ENCODE results near the gene CLDN8. TPM values are rescaled to one million over a fixed set of nuclear protein-coding genes. Genes with fewer than 3 reads are reported as not detected.

Gene CLDN8
- total RNA-seq, 1 experiment from 2014 or later: not detected

DNA sequence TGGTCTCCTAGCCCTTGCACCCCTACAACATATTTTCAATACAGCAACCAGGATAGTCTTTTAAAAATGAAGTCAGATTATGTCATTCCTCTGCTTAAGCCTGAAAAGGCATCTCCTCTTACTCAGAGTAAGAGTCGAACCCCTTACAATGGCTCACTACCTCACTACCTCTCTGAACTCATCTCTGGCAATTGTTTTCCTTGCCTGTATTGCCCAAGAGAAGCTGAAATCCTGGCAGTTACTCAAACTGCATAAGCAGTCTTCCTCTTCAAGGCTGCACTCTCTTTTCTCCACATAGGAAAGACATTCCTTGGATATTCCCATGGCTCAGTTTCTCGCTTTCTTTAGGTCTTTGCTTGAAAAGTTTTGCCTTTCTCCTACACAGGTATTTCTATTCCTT is 22.7 kb downstream of the CLDN8 start:
- no peak overlapping the region for H3K9ac ChIP-seq (ENCODE audit: low read length)
- CTCF ChIA-PET: no interaction called here
- H3K4me2 ChIP-seq (ENCODE audit: low read length): no peak overlapping the region
- no peaks in the 10 kb centered on the region for H3K27me3 ChIP-seq (ENCODE audit: insufficient read depth, low read length)
- no peak for DNase-seq (ENCODE audit: low read depth, low spot score)
- H3K4me1 ChIP-seq (ENCODE audit: control insufficient read depth in 1 of 2, insufficient read depth in 2 of 2, low read length in 2 of 2): no peaks in the 10 kb centered on the region
- no peak for TF ChIP-seq YY1 (IDR thresholded peaks at IDR 0.05; ENCODE audit: extremely low read depth, insufficient replicate concordance, low read depth, low read length)
- TF ChIP-seq POLR2A (IDR thresholded peaks at IDR 0.05; ENCODE audit: borderline replicate concordance, extremely low read depth, insufficient read depth, insufficient read length): no peak
- TF ChIP-seq CEBPB (IDR thresholded peaks at IDR 0.05; ENCODE audit: low read depth): no peak
- TF ChIP-seq, protein P1, sequence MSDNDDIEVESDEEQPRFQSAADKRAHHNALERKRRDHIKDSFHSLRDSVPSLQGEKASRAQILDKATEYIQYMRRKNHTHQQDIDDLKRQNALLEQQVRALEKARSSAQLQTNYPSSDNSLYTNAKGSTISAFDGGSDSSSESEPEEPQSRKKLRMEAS (IDR thresholded peaks at IDR 0.05): no peak
- TF ChIP-seq ZFX (IDR thresholded peaks at IDR 0.05): no peak
- no peak for TF ChIP-seq CTCF (IDR thresholded peaks at IDR 0.05 in 2 of 3, conservative IDR thresholded peaks at IDR 0.05 in 1 of 3; ENCODE audit: borderline replicate concordance in 1 of 3, insufficient read depth in 1 of 3, low read depth in 2 of 3, low read length in 2 of 3)
- TF ChIP-seq EZH2 (IDR thresholded peaks at IDR 0.05): no peak
- TF ChIP-seq EZH2phosphoT487 (IDR thresholded peaks at IDR 0.05; ENCODE audit: borderline replicate concordance): no peak
- no peak for TF ChIP-seq SIN3A (IDR thresholded peaks at IDR 0.05; ENCODE audit: low read depth)
- no peak for TF ChIP-seq POLR2AphosphoS5 (IDR thresholded peaks at IDR 0.05; ENCODE audit: low read depth, low read length)
- no peak for TF ChIP-seq REST (IDR thresholded peaks at IDR 0.05; ENCODE audit: low read depth)
- TF ChIP-seq SRF (IDR thresholded peaks at IDR 0.05; ENCODE audit: low read depth): no peak
- no peak for TF ChIP-seq ELF1 (IDR thresholded peaks at IDR 0.05; ENCODE audit: borderline replicate concordance, low read depth)
- no peak for TF ChIP-seq JUND (IDR thresholded peaks at IDR 0.05)
- no peak for TF ChIP-seq SP1 (IDR thresholded peaks at IDR 0.05; ENCODE audit: low read depth)
- no peaks in the 10 kb centered on the region for H4K20me1 ChIP-seq (ENCODE audit: insufficient read depth)
- RAD21 ChIA-PET (ENCODE audit: low non-redundant PET in 1 of 2, low total read pairs in 2 of 2, uncharacterized antibody in 2 of 2, unreplicated experiment in 2 of 2): no interaction called here
- H3K36me3 ChIP-seq (ENCODE audit: control insufficient read depth in 1 of 2, insufficient read depth in 2 of 2, low read length in 2 of 2): no peaks in the 10 kb centered on the region
- peaks cover 8 to 30% of the 10 kb centered on the region in 2 experiments; a peak in 3 of 4 replicates for H3K9me3 ChIP-seq (ENCODE audit: control insufficient read depth in 1 of 2, insufficient read depth in 1 of 2, low read depth in 1 of 2, low read length in 2 of 2)
- H3K4me3 ChIP-seq (replicated peaks in 1 of 2; ENCODE audit: low read depth in 1 of 2, low read length in 2 of 2): no peak overlapping the region
- BruUV-seq (replicated peaks): no TSS peak
- intact Hi-C loops (cut with micrococcal nuclease): no loop called here
- ATAC-seq: no peak
- H3K9me2 ChIP-seq (ENCODE audit: insufficient read depth): no peaks in the 10 kb centered on the region
- POLR2A ChIA-PET: no interaction called here
- H3K27ac ChIP-seq (ENCODE audit: low read depth, low read length): no peak overlapping the region
- no peaks in the 10 kb centered on the region for H3K79me2 ChIP-seq (ENCODE audit: insufficient read depth, low read length)
- no peak overlapping the region for H2AFZ ChIP-seq (ENCODE audit: low read depth, low read length, poor library complexity, severe bottlenecking)
